Activated T-helper 1 cell treated with anti-CD3 and anti-CD28 coated beads, Interleukin-12 subunit alpha, Interleukin-12 subunit beta, Interleukin-2, Interleukin-4 antibody, amounts not matched to agents 30 ng/mL and 10 ng/mL and 1 ng/mL, durations not matched to agents 14 hours and 24 hours and 36 hours (primary cell): Measurements from ENCODE around the gene NLRP1. TPM values are rescaled to one million over a fixed set of nuclear protein-coding genes. Genes with fewer than 3 reads are reported as not detected.

Source experiments
- DNase-seq: peaks from one replicate; pipeline ENCODE4 v3.0.0; 2021; ENCODE audit warnings: low spot score
- H3K27ac Mint-ChIP-seq: one replicate; pipeline ENCODE4 v1.8.0; 2021; ENCODE audit warnings: mild to moderate bottlenecking, mixed read lengths
- H3K27me3 Mint-ChIP-seq: one replicate; pipeline ENCODE4 v1.8.0; 2022; ENCODE audit warnings: mild to moderate bottlenecking, moderate library complexity, mixed read lengths; ENCODE audit not compliant: insufficient read depth
- H3K36me3 Mint-ChIP-seq: one replicate; pipeline ENCODE4 v1.8.0; 2021; ENCODE audit warnings: low read depth, mixed read lengths
- H3K4me1 Mint-ChIP-seq: one replicate; pipeline ENCODE4 v1.8.0; 2021; ENCODE audit warnings: low read depth, mixed read lengths
- H3K4me3 Mint-ChIP-seq: one replicate; pipeline ENCODE4 v1.8.0; 2021; ENCODE audit warnings: mild to moderate bottlenecking, moderate library complexity, mixed read lengths
- H3K9me3 Mint-ChIP-seq: one replicate; pipeline ENCODE4 v1.8.0; 2021; ENCODE audit warnings: mixed read lengths
- intact Hi-C: fragments of 100-400 bp; cut with micrococcal nuclease; formaldehyde crosslinking; loops from one replicate; pipeline ENCODE4 v1.15.1; 2024
- total RNA-seq: library from RNA; stranded (reverse); gene quantifications from 2 replicates; pipeline ENCODE4 v1.2.3, GENCODE V29; 2022

NLRP1 gene
- total RNA-seq: 26.0 and 29.6 TPM in 2 replicates

DNA sequence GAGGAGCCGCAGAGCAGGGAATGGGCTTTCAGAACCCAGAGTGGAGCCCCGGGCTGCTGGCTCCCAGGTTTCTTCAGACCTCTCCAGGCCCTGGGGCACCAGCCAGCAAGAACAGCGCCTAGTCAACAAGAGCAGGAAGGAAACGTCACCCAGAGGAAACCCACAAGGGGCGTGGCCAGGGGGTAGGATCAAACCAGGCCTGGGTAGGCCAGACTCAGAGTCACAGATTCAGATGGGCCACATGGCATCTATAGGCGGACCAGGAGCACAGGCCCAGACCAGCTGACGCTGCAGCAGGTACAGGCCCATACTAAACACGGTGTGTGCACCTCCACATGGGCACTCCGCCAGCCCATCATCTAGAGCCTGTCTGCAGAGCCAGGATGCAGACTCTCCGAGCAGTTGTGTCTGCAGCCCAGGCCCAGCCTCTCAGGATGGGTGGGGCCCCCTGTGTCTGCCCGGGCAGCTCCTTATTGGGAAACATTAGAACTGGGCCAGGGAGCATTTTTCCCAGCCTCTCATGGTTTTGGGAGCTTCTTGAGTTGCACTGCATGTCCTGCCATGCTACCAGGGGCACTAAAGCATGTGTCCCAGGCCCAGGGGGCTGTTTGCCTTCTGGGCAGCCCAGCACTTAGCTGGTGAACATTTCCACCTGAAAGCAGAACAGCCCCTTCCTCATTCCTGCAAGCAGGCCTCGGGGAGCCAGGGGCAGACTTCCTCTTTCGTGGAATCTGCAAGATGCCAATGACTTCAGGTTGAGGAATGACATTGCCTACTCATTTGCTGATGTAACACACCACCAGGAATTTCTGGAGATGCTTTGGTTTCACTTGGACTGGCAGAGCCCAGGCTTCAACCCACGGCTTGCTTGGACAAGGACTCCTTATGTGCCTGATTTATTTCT lies at the start of gene NLRP1:
Gene NLRP1, minus strand, starts transcription at position 127 of the 904 bp plus-strand sequence. CDS start 552 bp downstream, outside the sequence.
- peak; percentile 93 for DNase-seq
- peak within 1 kb of the TSS; percentile 93 for H3K27ac Mint-ChIP-seq
- H3K4me3 Mint-ChIP-seq: peak within 1 kb of the TSS; percentile 95
- intact Hi-C loops: loop anchor here (1.0 to 10.0 kb wide), 6 partner anchors 58 to 1433 kb away; partner anchors contain the start of genes DERL2, KIAA0753, MIS12 and TXNDC17
- peaks cover under 1% of the 10 kb centered on the region for H3K9me3 Mint-ChIP-seq
- peaks cover 49% of the 10 kb centered on the region for H3K4me1 Mint-ChIP-seq
- peaks cover 29% of the 10 kb centered on the region for H3K36me3 Mint-ChIP-seq
- peaks cover 3% of the 10 kb centered on the region for H3K27me3 Mint-ChIP-seq

DNA sequence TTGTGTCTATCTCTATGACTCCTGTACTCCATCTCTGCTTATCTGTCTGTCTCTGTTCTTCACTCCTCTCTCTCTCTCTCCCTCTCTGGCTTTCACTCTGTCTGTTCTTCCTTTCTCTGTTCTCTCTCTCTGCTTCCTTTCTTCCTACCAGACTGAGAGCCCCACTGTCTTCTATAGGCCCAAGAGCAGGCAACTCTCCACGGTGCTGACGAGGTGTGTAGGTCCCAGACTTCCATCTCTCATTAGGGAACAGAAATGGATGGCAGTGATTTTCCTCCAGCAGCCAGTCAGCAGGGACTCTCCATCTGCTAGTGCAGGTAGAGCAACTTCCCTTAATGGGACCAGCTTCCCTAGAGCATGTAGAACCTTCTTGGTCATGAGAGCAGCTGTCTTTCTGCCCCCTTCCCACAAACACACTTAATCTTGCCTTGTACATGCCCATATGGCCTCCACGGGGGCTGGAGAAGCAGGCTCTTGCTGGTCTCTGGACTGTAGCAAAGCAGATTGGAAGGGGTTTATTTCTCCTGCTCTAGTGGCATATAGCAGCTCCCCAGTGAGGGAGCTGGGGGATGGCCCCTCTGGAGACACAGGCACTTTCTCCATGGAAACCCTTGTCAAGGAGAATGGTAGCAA lies 47.8 kb upstream of the NLRP1 start:
- peaks cover 23% of the 10 kb centered on the region for H3K27me3 Mint-ChIP-seq
- H3K4me1 Mint-ChIP-seq: no peaks in the 10 kb centered on the region
- intact Hi-C loops: no loop called here
- no peak overlapping the region for H3K4me3 Mint-ChIP-seq
- H3K36me3 Mint-ChIP-seq: no peaks in the 10 kb centered on the region
- H3K9me3 Mint-ChIP-seq: no peaks in the 10 kb centered on the region
- H3K27ac Mint-ChIP-seq: no peak overlapping the region
- no peak for DNase-seq

DNA sequence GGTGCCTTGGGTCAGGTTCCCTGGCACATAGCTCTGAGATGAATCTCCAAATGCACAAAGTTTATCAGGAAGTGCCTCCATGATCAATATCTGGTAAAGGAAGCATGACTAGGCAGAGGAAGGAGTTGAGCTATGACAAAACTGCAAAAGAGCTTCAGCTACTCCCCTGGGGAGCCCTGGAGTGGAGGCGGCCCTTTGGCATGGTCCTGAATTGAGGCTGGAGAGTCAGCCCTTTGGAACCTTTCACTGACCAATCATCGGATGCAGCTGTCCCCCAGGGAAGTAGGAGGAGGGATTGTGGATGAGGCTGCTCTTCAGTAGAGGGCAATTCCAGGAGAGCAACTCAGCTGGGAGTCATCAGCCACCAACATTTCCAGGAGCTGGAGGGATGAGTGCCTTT lies 46.1 kb upstream of the NLRP1 start:
- H3K9me3 Mint-ChIP-seq: no peaks in the 10 kb centered on the region
- DNase-seq: no peak
- peaks cover 23% of the 10 kb centered on the region for H3K27me3 Mint-ChIP-seq
- H3K4me3 Mint-ChIP-seq: no peak overlapping the region
- no peak overlapping the region for H3K27ac Mint-ChIP-seq
- no peaks in the 10 kb centered on the region for H3K4me1 Mint-ChIP-seq
- H3K36me3 Mint-ChIP-seq: no peaks in the 10 kb centered on the region
- intact Hi-C loops: no loop called here

DNA sequence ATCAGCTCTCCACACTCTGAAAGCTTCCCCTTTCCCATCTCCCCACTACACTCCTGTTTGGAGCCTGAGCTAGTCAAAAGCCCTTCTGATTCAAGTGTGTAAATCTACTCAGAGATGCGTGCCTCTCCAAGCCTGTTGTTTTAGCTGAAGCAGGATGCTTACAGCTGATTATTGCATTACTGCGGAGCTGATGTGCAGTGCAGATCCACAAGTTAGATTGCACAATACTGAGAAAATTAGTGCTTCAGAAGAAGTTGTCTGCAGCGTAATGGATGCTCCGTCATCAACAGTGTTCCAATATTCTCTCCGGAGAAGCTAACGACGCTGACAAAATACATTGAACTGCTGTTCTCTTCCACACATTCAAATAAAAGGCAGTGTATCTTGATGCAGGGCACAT lies 44.8 kb upstream of the NLRP1 start:
- H3K27ac Mint-ChIP-seq: no peak overlapping the region
- intact Hi-C loops: no loop called here
- H3K27me3 Mint-ChIP-seq: peaks cover 19% of the 10 kb centered on the region
- H3K4me1 Mint-ChIP-seq: no peaks in the 10 kb centered on the region
- no peak overlapping the region for H3K4me3 Mint-ChIP-seq
- H3K9me3 Mint-ChIP-seq: no peaks in the 10 kb centered on the region
- no peaks in the 10 kb centered on the region for H3K36me3 Mint-ChIP-seq
- DNase-seq: no peak

DNA sequence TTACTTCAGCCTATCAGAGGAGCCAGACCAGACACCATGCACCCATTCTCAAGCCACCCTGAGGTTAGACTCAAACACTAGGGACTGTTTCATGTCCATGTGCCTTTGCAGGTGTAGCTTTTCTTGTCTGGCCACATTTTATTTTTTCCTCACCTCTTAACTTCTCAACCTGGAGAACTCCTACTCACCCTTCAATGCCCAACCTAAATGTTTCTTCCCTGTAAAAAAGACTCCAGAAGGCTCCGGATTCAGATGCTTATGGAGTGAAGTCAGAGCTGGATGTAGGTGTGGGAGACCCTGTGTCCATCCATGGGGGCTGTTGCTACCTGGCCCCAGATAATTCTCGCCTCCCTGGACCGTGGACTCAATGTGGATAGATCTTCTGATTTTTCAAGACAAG lies 44.0 kb upstream of the NLRP1 start:
- no peak for DNase-seq
- no peaks in the 10 kb centered on the region for H3K4me1 Mint-ChIP-seq
- no peak overlapping the region for H3K4me3 Mint-ChIP-seq
- no peaks in the 10 kb centered on the region for H3K9me3 Mint-ChIP-seq
- no peak overlapping the region for H3K27ac Mint-ChIP-seq
- H3K36me3 Mint-ChIP-seq: no peaks in the 10 kb centered on the region
- H3K27me3 Mint-ChIP-seq: peaks cover 16% of the 10 kb centered on the region
- intact Hi-C loops: no loop called here

DNA sequence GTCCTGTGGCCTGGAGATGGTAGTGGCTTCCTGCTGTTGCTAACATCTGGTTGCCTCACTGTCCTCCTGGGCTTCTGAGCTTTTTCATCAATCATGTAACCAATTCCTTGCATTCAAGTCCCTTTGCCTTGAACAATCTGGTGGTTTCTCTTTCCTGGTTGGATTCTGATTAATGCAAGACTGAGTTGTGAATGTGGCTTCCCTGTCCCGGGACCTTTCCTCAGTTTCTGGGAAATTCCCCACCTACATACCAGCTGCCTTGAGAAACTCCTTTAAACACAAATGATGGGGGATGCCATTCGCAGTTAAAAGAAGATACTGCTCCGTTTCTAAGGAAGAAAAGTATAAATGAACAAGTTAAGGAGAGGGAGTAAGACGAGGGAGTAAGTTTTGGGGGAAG lies 39.9 kb upstream of the NLRP1 start:
- Mint-ChIP-seq H3K27ac (no peak overlapping the region), H3K9me3 (no peaks in the 10 kb centered on the region), H3K4me3 (no peak overlapping the region), H3K4me1 (no peaks in the 10 kb centered on the region), H3K36me3 (no peaks in the 10 kb centered on the region), H3K27me3 (peaks cover 11% of the 10 kb centered on the region)
- no peak for DNase-seq
- intact Hi-C loops: no loop called here

DNA sequence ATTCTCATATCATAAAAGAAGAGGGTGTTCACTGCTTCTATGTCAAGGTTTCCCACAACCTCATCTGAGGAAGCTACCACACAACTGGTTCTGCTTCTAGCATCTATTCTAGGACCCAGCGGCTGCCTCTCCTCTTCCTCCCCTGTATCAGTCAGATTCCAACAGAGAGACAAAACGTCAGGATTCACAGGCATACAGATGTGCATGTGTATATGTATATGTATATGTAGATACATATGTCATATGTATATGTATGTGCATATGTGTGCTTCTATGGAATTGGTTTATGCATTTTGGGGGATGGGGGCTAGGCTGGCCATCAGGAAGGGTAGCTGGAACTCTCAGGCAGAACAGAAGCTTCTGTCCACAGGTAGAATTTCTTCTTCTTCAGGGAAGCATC lies 37.4 kb upstream of the NLRP1 start:
- Mint-ChIP-seq H3K27ac (no peak overlapping the region), H3K4me3 (no peak overlapping the region), H3K27me3 (peaks cover 7% of the 10 kb centered on the region), H3K4me1 (no peaks in the 10 kb centered on the region), H3K9me3 (no peaks in the 10 kb centered on the region), H3K36me3 (no peaks in the 10 kb centered on the region)
- DNase-seq: no peak
- intact Hi-C loops: no loop called here

DNA sequence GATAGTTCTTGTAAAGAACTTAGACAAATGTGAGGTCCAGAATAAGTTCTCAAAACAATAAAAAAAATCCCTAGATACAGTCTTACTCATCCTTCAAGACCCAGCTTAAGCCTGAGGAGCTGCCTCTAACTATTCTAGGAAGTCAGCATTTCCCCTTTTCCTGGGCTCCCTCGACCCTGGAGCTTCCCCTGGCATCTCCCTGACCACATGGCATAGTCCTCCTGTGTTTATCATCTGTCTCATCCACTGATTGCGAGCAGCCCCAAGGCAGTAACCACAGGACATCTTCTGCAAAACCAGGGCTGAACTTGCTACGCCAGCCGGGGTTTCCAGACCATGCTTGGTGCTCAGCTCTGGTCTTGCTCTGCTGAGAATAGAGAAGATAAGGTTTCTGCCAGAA lies 36.7 kb upstream of the NLRP1 start:
- no peak for DNase-seq

DNA sequence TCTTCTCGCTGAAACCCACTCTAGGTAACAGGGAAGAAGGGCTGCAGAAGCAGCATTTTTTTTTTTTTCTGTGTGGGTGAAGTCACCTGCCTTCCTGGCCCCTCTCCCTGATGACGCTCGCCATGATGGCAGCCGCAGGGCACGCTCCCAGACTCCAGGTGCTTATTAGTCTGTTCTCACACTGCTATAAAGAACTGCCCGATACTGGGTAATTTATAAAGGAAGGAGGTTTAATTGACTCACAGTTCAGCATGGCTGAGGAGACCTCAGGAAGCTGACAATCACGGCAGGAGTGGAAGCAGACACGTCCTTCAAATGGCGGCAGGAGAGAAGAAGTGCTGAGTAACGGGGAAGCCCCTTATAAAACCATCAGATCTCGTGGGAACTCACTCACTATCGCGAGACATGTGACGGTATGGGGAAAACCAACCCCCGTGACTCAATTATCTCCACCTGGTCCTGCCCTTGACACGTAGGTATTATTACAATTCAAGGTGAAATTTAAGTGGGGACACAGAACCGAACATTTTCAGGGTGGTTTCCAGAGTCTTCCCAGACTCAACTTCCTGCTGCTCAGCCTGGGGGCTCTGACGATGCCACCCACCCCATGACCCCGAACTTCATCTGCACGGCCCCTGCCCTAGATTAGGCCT lies 34.9 kb upstream of the NLRP1 start:
- no peak for DNase-seq
- no peaks in the 10 kb centered on the region for H3K4me1 Mint-ChIP-seq
- no peaks in the 10 kb centered on the region for H3K36me3 Mint-ChIP-seq
- H3K4me3 Mint-ChIP-seq: no peak overlapping the region
- intact Hi-C loops: no loop called here
- H3K27ac Mint-ChIP-seq: no peak overlapping the region
- H3K27me3 Mint-ChIP-seq: peaks cover 8% of the 10 kb centered on the region
- H3K9me3 Mint-ChIP-seq: no peaks in the 10 kb centered on the region

More for the DNA sequence above, 36.7 kb upstream of the NLRP1 start:
- Mint-ChIP-seq H3K36me3 (no peaks in the 10 kb centered on the region), H3K4me1 (no peaks in the 10 kb centered on the region), H3K9me3 (no peaks in the 10 kb centered on the region), H3K27ac (no peak overlapping the region), H3K27me3 (peaks cover 8% of the 10 kb centered on the region), H3K4me3 (no peak overlapping the region)
- intact Hi-C loops: no loop called here

DNA sequence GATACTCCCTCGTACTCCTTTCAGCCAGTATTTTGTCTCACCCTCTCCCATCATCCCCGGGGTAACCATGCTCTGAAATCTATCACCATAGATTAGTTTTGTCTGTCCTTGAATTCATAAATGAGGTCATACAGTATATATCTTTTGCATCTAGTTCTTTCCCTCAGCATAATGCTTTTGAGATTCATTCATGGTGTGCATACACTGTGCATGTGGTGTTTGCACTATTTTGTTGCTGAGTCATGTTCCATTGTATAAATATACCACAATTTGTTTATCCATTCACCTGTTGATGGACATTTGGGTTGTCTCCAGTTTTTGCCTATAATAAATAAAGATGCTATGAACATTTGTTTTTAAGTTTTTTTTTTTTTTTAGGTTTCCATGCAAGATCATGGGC lies 34.2 kb upstream of the NLRP1 start:
- no peak for DNase-seq

DNA sequence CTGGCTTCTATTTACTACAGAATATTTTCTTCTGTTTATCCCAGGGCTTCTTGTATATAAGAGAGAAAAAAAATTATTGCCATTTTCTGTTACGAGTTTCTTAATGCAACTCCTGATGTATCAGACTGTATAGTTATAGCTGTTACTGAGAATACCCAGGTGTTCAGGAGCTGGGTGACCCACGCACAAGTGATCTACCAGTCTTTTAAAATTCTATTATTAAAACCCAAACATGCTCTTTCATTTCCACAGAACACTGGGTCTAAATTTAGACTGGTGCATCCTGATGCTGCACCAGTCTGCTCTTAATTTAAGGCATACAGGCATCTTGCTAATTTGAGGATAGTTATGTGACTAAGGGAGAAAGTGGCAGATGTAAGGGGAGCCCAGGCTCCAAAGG lies 31.2 kb upstream of the NLRP1 start:
- H3K36me3 Mint-ChIP-seq: no peaks in the 10 kb centered on the region
- H3K9me3 Mint-ChIP-seq: no peaks in the 10 kb centered on the region
- H3K4me1 Mint-ChIP-seq: no peaks in the 10 kb centered on the region
- intact Hi-C loops: no loop called here
- H3K27me3 Mint-ChIP-seq: peaks cover 2% of the 10 kb centered on the region
- no peak overlapping the region for H3K4me3 Mint-ChIP-seq
- H3K27ac Mint-ChIP-seq: no peak overlapping the region
- DNase-seq: no peak

More for the DNA sequence above, 34.2 kb upstream of the NLRP1 start:
- H3K9me3 Mint-ChIP-seq: no peaks in the 10 kb centered on the region
- H3K36me3 Mint-ChIP-seq: no peaks in the 10 kb centered on the region
- H3K4me1 Mint-ChIP-seq: no peaks in the 10 kb centered on the region
- peaks cover 8% of the 10 kb centered on the region for H3K27me3 Mint-ChIP-seq
- intact Hi-C loops: no loop called here
- H3K27ac Mint-ChIP-seq: no peak overlapping the region
- H3K4me3 Mint-ChIP-seq: no peak overlapping the region

DNA sequence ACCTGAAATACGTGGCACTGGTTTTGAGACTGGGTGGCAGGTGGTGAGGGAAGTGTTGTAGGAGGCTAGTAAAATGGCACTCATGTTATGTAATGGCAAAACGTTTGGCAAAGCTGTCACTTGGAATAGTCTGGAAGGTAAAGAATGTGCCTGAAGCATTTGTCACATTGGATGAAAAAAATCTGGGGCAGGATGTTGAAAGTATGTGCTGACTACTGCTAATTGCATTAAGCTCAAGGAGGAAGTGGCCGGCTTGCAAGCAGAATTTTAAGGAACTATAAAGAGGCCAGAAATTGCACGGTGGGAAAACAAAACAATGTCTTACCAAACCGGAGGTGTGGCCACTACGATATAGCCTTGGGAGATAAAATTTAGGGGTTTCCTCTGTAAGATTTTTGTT lies 26.6 kb upstream of the NLRP1 start:
- Mint-ChIP-seq H3K9me3 (no peaks in the 10 kb centered on the region), H3K36me3 (no peaks in the 10 kb centered on the region), H3K27ac (no peak overlapping the region), H3K4me3 (no peak overlapping the region), H3K27me3 (peaks cover 8% of the 10 kb centered on the region), H3K4me1 (no peaks in the 10 kb centered on the region)
- intact Hi-C loops: no loop called here
- no peak for DNase-seq
